Keratinocyte (primary cell): Measurements from ENCODE around the gene RHOG. TPM values are rescaled to one million over a fixed set of nuclear protein-coding genes. Genes with fewer than 3 reads are reported as not detected.

Experiments used
- DNase-seq: peaks from one replicate; pipeline ENCODE4 v3.0.0-alpha.2; 2011; ENCODE audit warnings: low read depth, missing footprints, low spot score
- FAIRE-seq: peaks from 2 replicates; lab custom pipeline; 2011; peaks lifted over from hg19 to GRCh38; lab: Jason Lieb, UNC
- H2AFZ ChIP-seq: 2 replicates; pipeline ENCODE4 v1.6.0; 2012; ENCODE audit warnings: low read length, control low read depth, inconsistent platforms; ENCODE audit not compliant: control insufficient read depth
- H3K27ac ChIP-seq: 2 replicates; pipeline ENCODE4 v1.5.1; 2011; ENCODE audit warnings: low read length; ENCODE audit not compliant: control insufficient read depth, insufficient read depth
- H3K27me3 ChIP-seq: 3 replicates; pipeline ENCODE4 v1.6.0; 2011; ENCODE audit warnings: low read length; ENCODE audit not compliant: control insufficient read depth, insufficient read depth; ENCODE audit errors: extremely low read depth
- H3K36me3 ChIP-seq, 2 experiments: 2 replicates in 1 of 2; 3 replicates in 1 of 2; pipeline ENCODE4 v1.5.1; 2011; ENCODE audit warnings: low read length in 2 of 2, mild to moderate bottlenecking in 1 of 2; ENCODE audit not compliant: control insufficient read depth in 2 of 2, insufficient read depth in 2 of 2; ENCODE audit errors: extremely low read depth in 1 of 2
- H3K4me1 ChIP-seq: 3 replicates; pipeline ENCODE4 v1.5.1; 2011; ENCODE audit warnings: low read length; ENCODE audit not compliant: control insufficient read depth, insufficient read depth; ENCODE audit errors: extremely low read depth
- H3K4me2 ChIP-seq: 3 replicates; pipeline ENCODE4 v1.6.0; 2011; ENCODE audit warnings: low read depth, low read length; ENCODE audit not compliant: control insufficient read depth, insufficient read depth; ENCODE audit errors: extremely low read depth
- H3K4me3 ChIP-seq, 3 experiments: fragments of 200-600 bp in 1 of 3; sonication (generic) in 1 of 3; 2 replicates in 2 of 3; 3 replicates in 1 of 3; pipeline ENCODE4 v1.5.1; 2011 to 2016; ENCODE audit warnings: low read length in 3 of 3, mild to moderate bottlenecking in 3 of 3, control low read depth in 2 of 3, inconsistent platforms in 1 of 3, low read depth in 1 of 3, mixed read lengths in 1 of 3, mixed run types in 1 of 3, moderate library complexity in 1 of 3; ENCODE audit not compliant: control insufficient read depth in 2 of 3, insufficient read depth in 2 of 3; ENCODE audit errors: extremely low read depth in 1 of 3
- H3K79me2 ChIP-seq: 2 replicates; pipeline ENCODE4 v1.6.0; 2012; ENCODE audit warnings: low read length; ENCODE audit not compliant: control insufficient read depth, insufficient read depth
- H3K9ac ChIP-seq: 3 replicates; pipeline ENCODE4 v1.6.0; 2011; ENCODE audit warnings: low read length; ENCODE audit not compliant: control insufficient read depth, insufficient read depth; ENCODE audit errors: extremely low read depth
- H3K9me1 ChIP-seq: 3 replicates; pipeline ENCODE4 v1.6.0; 2011; ENCODE audit warnings: low read length; ENCODE audit not compliant: control insufficient read depth, insufficient read depth; ENCODE audit errors: extremely low read depth
- H3K9me3 ChIP-seq: 2 replicates; pipeline ENCODE4 v1.5.1; 2012; ENCODE audit warnings: low read depth, low read length; ENCODE audit not compliant: control insufficient read depth
- H4K20me1 ChIP-seq: 3 replicates; pipeline ENCODE4 v1.6.0; 2011; ENCODE audit warnings: low read length; ENCODE audit not compliant: control insufficient read depth, insufficient read depth; ENCODE audit errors: extremely low read depth
- EZH2 ChIP-seq: IDR thresholded peaks from one replicate; pipeline ENCODE4 v1.6.1; 2012; ENCODE audit warnings: inconsistent platforms, mild to moderate bottlenecking, low read length, moderate library complexity
- dilution Hi-C: fragments of 300-500 bp; cut with MboI; formaldehyde crosslinking; loops from one replicate; pipeline ENCODE4 v1.7.0; 2020; ENCODE audit warnings: low sequenced_read_pairs; ENCODE audit not compliant: extremely low pct_ligation_motif_present
- polyA plus RNA-seq, 5 experiments: library from polyadenylated mRNA; depleted of rRNA in 3 of 5; stranded (reverse) in 3 of 5; stranded (forward) in 1 of 5; unstranded in 1 of 5; fragments of >200 nt; gene quantifications; 1 replicate in 1 of 5; 2 replicates in 3 of 5; 3 replicates in 1 of 5; pipeline versions ENCODE4 v1.2.1 to v1.2.3, GENCODE V29; 2011 to 2012; ENCODE audit warnings: missing spikeins in 2 of 5, low read depth in 1 of 5, low replicate concordance in 1 of 5
- TF ChIP-seq, protein P1 (sequence below), 3 experiments: IDR thresholded peaks in 1 of 3; conservative IDR thresholded peaks in 1 of 3; optimal IDR thresholded peaks in 1 of 3; 2 replicates in 2 of 3; 3 replicates in 1 of 3; pipeline versions ENCODE3 to v1.5.1; 2011; ENCODE audit warnings: low read length in 3 of 3, mild to moderate bottlenecking in 3 of 3, moderate library complexity in 2 of 3, control low read depth in 1 of 3, inconsistent platforms in 1 of 3; ENCODE audit not compliant: insufficient read depth in 2 of 3; ENCODE audit errors: extremely low read depth in 1 of 3

The RHOG gene
- polyA plus RNA-seq, 1 donor (not counting 4 experiments of a cell fraction or from before 2014, with no cell fraction given) = 39.8 TPM

DNA sequence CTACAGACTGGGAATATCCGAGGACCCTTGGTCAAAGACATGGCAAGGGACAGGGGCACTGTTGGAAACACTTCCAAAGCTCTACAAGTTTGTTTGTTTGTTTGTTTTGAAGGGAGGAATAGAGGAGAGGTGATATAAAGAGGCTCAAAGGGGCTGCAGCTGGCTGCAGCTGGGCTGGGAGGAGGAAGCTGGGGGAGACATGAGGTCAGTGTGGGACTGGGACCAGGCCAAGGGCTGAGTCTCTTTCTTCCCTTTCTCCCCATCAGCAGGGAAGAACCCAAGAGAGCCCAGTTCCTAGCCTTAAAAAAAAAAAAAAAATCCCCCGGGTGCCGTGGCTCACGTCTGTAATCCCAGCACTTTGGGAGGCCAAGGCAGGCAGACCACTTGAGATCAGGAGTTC is 5.0 kb downstream of the RHOG start:
- FAIRE-seq = no peak
- Histone ChIP-seq H4K20me1 (peaks cover 3% of the 10 kb centered on the region), H3K9me1 (peaks cover 5% of the 10 kb centered on the region), H3K27me3 (no peaks in the 10 kb centered on the region), H3K4me2 (no peak overlapping the region), H3K4me1 (peaks cover 29% of the 10 kb centered on the region), H3K9me3 (no peaks in the 10 kb centered on the region), H3K27ac (no peak overlapping the region), H3K4me3 (no peak overlapping the region), H3K79me2 (peaks cover 95% of the 10 kb centered on the region), H2AFZ (no peak overlapping the region), H3K9ac (no peak overlapping the region), H3K36me3 (peaks cover 13% of the 10 kb centered on the region in 2 experiments)
- DNase-seq = no peak
- dilution Hi-C loops = no loop called here
- no peak for TF ChIP-seq EZH2
- TF ChIP-seq, protein P1, sequence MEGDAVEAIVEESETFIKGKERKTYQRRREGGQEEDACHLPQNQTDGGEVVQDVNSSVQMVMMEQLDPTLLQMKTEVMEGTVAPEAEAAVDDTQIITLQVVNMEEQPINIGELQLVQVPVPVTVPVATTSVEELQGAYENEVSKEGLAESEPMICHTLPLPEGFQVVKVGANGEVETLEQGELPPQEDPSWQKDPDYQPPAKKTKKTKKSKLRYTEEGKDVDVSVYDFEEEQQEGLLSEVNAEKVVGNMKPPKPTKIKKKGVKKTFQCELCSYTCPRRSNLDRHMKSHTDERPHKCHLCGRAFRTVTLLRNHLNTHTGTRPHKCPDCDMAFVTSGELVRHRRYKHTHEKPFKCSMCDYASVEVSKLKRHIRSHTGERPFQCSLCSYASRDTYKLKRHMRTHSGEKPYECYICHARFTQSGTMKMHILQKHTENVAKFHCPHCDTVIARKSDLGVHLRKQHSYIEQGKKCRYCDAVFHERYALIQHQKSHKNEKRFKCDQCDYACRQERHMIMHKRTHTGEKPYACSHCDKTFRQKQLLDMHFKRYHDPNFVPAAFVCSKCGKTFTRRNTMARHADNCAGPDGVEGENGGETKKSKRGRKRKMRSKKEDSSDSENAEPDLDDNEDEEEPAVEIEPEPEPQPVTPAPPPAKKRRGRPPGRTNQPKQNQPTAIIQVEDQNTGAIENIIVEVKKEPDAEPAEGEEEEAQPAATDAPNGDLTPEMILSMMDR (optimal IDR thresholded peaks at IDR 0.05 in 1 of 3, IDR thresholded peaks at IDR 0.05 in 1 of 3, conservative IDR thresholded peaks at IDR 0.05 in 1 of 3; ENCODE audit: extremely low read depth in 1 of 3, insufficient read depth in 2 of 3, low read length in 3 of 3) = no peak

DNA sequence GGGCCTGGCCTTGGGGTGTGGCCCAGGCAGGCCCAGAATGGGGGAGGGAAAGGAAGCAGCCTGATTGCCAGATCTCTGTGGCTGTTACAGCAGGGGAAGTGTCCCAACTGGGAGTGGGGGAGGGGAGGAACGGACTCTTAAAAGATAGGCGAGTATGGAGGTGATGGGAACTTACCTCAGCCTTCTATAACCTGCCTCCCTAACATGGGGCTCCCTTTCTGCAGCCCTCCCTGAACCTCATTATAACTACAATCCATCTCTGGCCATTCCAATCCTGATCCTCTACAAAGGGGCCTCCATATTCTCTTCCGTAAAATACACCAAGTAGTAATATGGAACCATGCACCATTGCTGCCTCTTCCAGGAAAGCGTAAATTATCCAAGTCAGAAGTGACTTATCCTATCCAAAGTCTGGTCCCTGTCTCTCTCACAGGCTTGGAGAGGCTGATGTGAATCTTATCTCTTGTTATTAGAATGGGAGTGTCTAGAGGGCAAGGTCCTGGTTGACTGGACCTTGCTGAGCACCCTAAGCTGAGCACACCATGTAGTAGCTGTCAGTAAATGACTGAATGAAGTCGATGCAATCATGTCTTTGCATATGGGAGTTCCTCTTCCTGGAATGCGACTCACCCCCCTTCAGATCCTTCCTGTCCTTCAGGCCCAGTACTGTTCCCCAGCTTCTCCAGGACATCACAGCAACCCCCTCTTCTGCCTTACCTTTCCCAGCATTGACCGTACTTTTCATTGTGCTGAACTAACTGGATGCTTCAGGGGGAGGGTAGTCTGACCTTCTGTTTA is 5.9 kb downstream of the RHOG start:
- DNase-seq (no peak), FAIRE-seq (no peak)
- Histone ChIP-seq H3K9me3 (no peaks in the 10 kb centered on the region), H3K4me1 (peaks cover 28% of the 10 kb centered on the region), H3K36me3 (peaks cover 17 to 18% of the 10 kb centered on the region in 2 experiments), H3K27me3 (no peaks in the 10 kb centered on the region), H3K4me3 (no peak overlapping the region), H4K20me1 (peaks cover 4% of the 10 kb centered on the region), H3K27ac (no peak overlapping the region), H3K9me1 (peaks cover 5% of the 10 kb centered on the region), H2AFZ (no peak overlapping the region), H3K79me2 (peaks cover 94% of the 10 kb centered on the region), H3K4me2 (peak overlapping the region; percentile 12), H3K9ac (no peak overlapping the region)
- dilution Hi-C loops = no loop called here
- TF ChIP-seq, protein P1 (optimal IDR thresholded peaks at IDR 0.05 in 1 of 3, IDR thresholded peaks at IDR 0.05 in 1 of 3, conservative IDR thresholded peaks at IDR 0.05 in 1 of 3; ENCODE audit: extremely low read depth in 1 of 3, insufficient read depth in 2 of 3, low read length in 3 of 3) = no peak
- TF ChIP-seq EZH2 = no peak
